Panc1 (cell line): Measurements from ENCODE around the gene PTRHD1.

ENCODE experiments used
- CTCF ChIP-seq: fragments of 450-650 bp; IDR thresholded peaks from 2 replicates; pipeline ENCODE4 v1.5.1; 2017; ENCODE audit warnings: mild to moderate bottlenecking
- POLR2AphosphoS5 ChIP-seq: IDR thresholded peaks from 2 replicates; pipeline ENCODE4 v1.6.1; 2012; ENCODE audit warnings: mild to moderate bottlenecking, low read depth, low read length, moderate library complexity
- REST ChIP-seq, 2 experiments: IDR thresholded peaks; 2 replicates each; pipeline ENCODE4 v1.6.1; 2011 to 2012; ENCODE audit warnings: low read depth in 2 of 2, control low read depth in 1 of 2, low read length in 1 of 2, mild to moderate bottlenecking in 1 of 2, moderate library complexity in 1 of 2; ENCODE audit not compliant: insufficient read depth in 1 of 2
- SIN3A ChIP-seq: IDR thresholded peaks from 2 replicates; pipeline ENCODE4 v1.6.1; 2012; ENCODE audit warnings: low read depth, mild to moderate bottlenecking, low read length, moderate library complexity, borderline replicate concordance; ENCODE audit not compliant: insufficient read depth
- TCF7L2 ChIP-seq: IDR thresholded peaks from 2 replicates; pipeline ENCODE4 v1.6.1; 2011; ENCODE audit warnings: mild to moderate bottlenecking, low read depth, low read length, inconsistent platforms

- TF ChIP-seq CTCF (no peak), REST (IDR thresholded peaks at IDR 0.05; ENCODE audit: insufficient read depth in 1 of 2, low read depth in 2 of 2, low read length in 1 of 2) (no peak), POLR2AphosphoS5 (no peak), SIN3A (no peak), TCF7L2 (no peak)
These were observed 43.0 kb upstream of the PTRHD1 start for GRCh38 chr2:24836206-24836605.
